CD4-positive, CD25-positive, alpha-beta regulatory T cell (primary cell): ENCODE results near the gene PROKR1. TPM values are rescaled to one million over a fixed set of nuclear protein-coding genes. Genes with fewer than 3 reads are reported as not detected.

Experiments
- ATAC-seq, 2 donors: fragments of 150-1000 bp; cut with Tn5 transposase; one replicate each; pipeline ENCODE4 v1.10.0; 2021; ENCODE audit warnings: low read depth in 2 of 2, moderate number of reproducible peaks in 2 of 2, moderate library complexity in 1 of 2
- DNase-seq, 3 donors: peaks; one replicate each; pipeline versions ENCODE4 v3.0.0 to v3.0.0-alpha.2; 2012 to 2022; ENCODE audit warnings: mixed read lengths in 1 of 3
- H3K27ac ChIP-seq: one replicate; pipeline ENCODE4 v1.7.0; 2013; ENCODE audit warnings: mild to moderate bottlenecking, low read length; ENCODE audit not compliant: insufficient read depth, poor library complexity, severe bottlenecking
- H3K27me3 ChIP-seq: one replicate; pipeline ENCODE4 v1.7.0; 2013; ENCODE audit warnings: low read length; ENCODE audit not compliant: control insufficient read depth, insufficient read depth
- H3K36me3 ChIP-seq: one replicate; pipeline ENCODE4 v1.7.0; 2013; ENCODE audit warnings: mild to moderate bottlenecking, low read length, moderate library complexity; ENCODE audit not compliant: control insufficient read depth, insufficient read depth
- H3K4me1 ChIP-seq: 2 replicates; pipeline ENCODE4 v1.7.0; 2013; ENCODE audit warnings: mild to moderate bottlenecking, low read length; ENCODE audit not compliant: insufficient read depth, control insufficient read depth, poor library complexity, severe bottlenecking
- H3K4me3 ChIP-seq: one replicate; pipeline ENCODE4 v1.7.0; 2013; ENCODE audit warnings: low read depth, mild to moderate bottlenecking, low read length, moderate library complexity
- H3K9me3 ChIP-seq, 2 experiments: 1 replicate in 1 of 2; 2 replicates in 1 of 2; pipeline ENCODE4 v1.7.0; 2013; ENCODE audit warnings: low read length in 2 of 2, mild to moderate bottlenecking in 1 of 2, moderate library complexity in 1 of 2; ENCODE audit not compliant: control insufficient read depth in 2 of 2
- H3K27ac Mint-ChIP-seq, 3 donors: one replicate each; pipeline ENCODE4 v1.8.0; 2020 to 2022; ENCODE audit warnings: mild to moderate bottlenecking in 3 of 3, mixed read lengths in 3 of 3, moderate library complexity in 2 of 3
- H3K27me3 Mint-ChIP-seq: one replicate; pipeline ENCODE4 v1.8.0; 2022; ENCODE audit warnings: mild to moderate bottlenecking, mixed read lengths
- H3K36me3 Mint-ChIP-seq: one replicate; pipeline ENCODE4 v1.8.0; 2020; ENCODE audit warnings: mixed read lengths
- H3K4me1 Mint-ChIP-seq, 4 donors: one replicate each; pipeline ENCODE4 v1.8.0; 2020 to 2022; ENCODE audit warnings: mixed read lengths in 4 of 4, mild to moderate bottlenecking in 1 of 4
- H3K4me3 Mint-ChIP-seq, 4 donors: one replicate each; pipeline ENCODE4 v1.8.0; 2020 to 2022; ENCODE audit warnings: mild to moderate bottlenecking in 4 of 4, mixed read lengths in 4 of 4, moderate library complexity in 3 of 4
- H3K9me3 Mint-ChIP-seq, 7 donors: one replicate each; pipeline ENCODE4 v1.8.0; 2020 to 2022; ENCODE audit warnings: mixed read lengths in 7 of 7, mild to moderate bottlenecking in 3 of 7, moderate library complexity in 2 of 7
- polyA plus RNA-seq, 4 donors: library from polyadenylated mRNA; unstranded; fragments of 300-500 nt; fragmentation: Illumina TruSeq; gene quantifications; one replicate each; pipeline ENCODE4 v1.2.3, GENCODE V29; 2021
- total RNA-seq: library from RNA; stranded (reverse); gene quantifications from one replicate; pipeline ENCODE4 v1.2.3, GENCODE V29; 2022

The PROKR1 gene
- total and polyA plus RNA-seq, 5 donors from 2014 or later = not detected

GRCh38 chr2:68605939-68606338 is 37.4 kb upstream of the PROKR1 start:
- H3K4me1 Mint-ChIP-seq = peaks cover 0 to 5% (median 0%) of the 10 kb centered on the region in 4 donors
- peaks cover 0 to 34% (median 7%) of the 10 kb centered on the region in 7 donors for H3K9me3 Mint-ChIP-seq
- no peaks in the 10 kb centered on the region for H3K4me1 ChIP-seq

GRCh38 chr2:68606759-68607158 is 36.6 kb upstream of the PROKR1 start:
- Histone ChIP-seq H3K36me3 (no peaks in the 10 kb centered on the region), H3K4me3 (no peak overlapping the region), H3K4me1 (no peaks in the 10 kb centered on the region), H3K9me3 (peaks cover 2 to 7% of the 10 kb centered on the region in 2 experiments), H3K27ac (no peak overlapping the region), H3K27me3 (peaks cover 5% of the 10 kb centered on the region)
- Mint-ChIP-seq H3K9me3 (peaks cover 0 to 37% (median 7%) of the 10 kb centered on the region in 7 donors), H3K27me3 (peaks cover 37% of the 10 kb centered on the region), H3K27ac (no peak overlapping the region), H3K4me3 (no peak overlapping the region), H3K36me3 (peaks cover 3% of the 10 kb centered on the region), H3K4me1 (peaks cover 0 to 5% (median 0%) of the 10 kb centered on the region in 4 donors)
- ATAC-seq (no peak), DNase-seq (no peak)

More at GRCh38 chr2:68605939-68606338, 37.4 kb upstream of the PROKR1 start:
- H3K9me3 ChIP-seq = peaks cover 7 to 8% of the 10 kb centered on the region in 2 experiments
- Mint-ChIP-seq H3K36me3 (peaks cover 3% of the 10 kb centered on the region), H3K27me3 (peaks cover 44% of the 10 kb centered on the region), H3K27ac (no peak overlapping the region), H3K4me3 (no peak overlapping the region)
- peaks cover 5% of the 10 kb centered on the region for H3K27me3 ChIP-seq
- no peaks in the 10 kb centered on the region for H3K36me3 ChIP-seq
- no peak overlapping the region for H3K4me3 ChIP-seq
- H3K27ac ChIP-seq = no peak overlapping the region
- no peak for ATAC-seq
- DNase-seq = no peak

GRCh38 chr2:68607837-68608236 is 35.5 kb upstream of the PROKR1 start:
- Histone ChIP-seq H3K27ac (no peak overlapping the region), H3K4me3 (no peak overlapping the region), H3K4me1 (no peaks in the 10 kb centered on the region), H3K36me3 (no peaks in the 10 kb centered on the region), H3K27me3 (peaks cover 3% of the 10 kb centered on the region), H3K9me3 (peaks cover 2 to 7% of the 10 kb centered on the region in 2 experiments)
- Mint-ChIP-seq H3K27ac (no peak overlapping the region), H3K9me3 (peaks cover 0 to 31% (median 7%) of the 10 kb centered on the region in 7 donors), H3K27me3 (peaks cover 32% of the 10 kb centered on the region), H3K4me3 (no peak overlapping the region), H3K4me1 (peaks cover 0 to 5% (median 0%) of the 10 kb centered on the region in 4 donors), H3K36me3 (peaks cover 3% of the 10 kb centered on the region)
- ATAC-seq = no peak
- DNase-seq = no peak

- H3K27ac ChIP-seq = no peak overlapping the region
- Mint-ChIP-seq H3K27me3 (peaks cover 19% of the 10 kb centered on the region), H3K9me3 (peaks cover 0 to 26% (median 7%) of the 10 kb centered on the region in 7 donors), H3K4me3 (no peak overlapping the region), H3K27ac (no peak overlapping the region), H3K36me3 (peaks cover 3% of the 10 kb centered on the region), H3K4me1 (no peaks in the 10 kb centered on the region)
- no peaks in the 10 kb centered on the region for H3K27me3 ChIP-seq
- no peaks in the 10 kb centered on the region for H3K4me1 ChIP-seq
- H3K4me3 ChIP-seq = no peak overlapping the region
- peak in 1 of 3 donors; percentile 6 for DNase-seq
- ATAC-seq = no peak
- peaks cover 0 to 7% of the 10 kb centered on the region in 2 experiments for H3K9me3 ChIP-seq
- H3K36me3 ChIP-seq = no peaks in the 10 kb centered on the region
Measured at GRCh38 chr2:68612765-68613519, 30.4 kb upstream of the PROKR1 start.

GRCh38 chr2:68620772-68621171 is 22.6 kb upstream of the PROKR1 start:
- Mint-ChIP-seq H3K4me1 (no peaks in the 10 kb centered on the region), H3K9me3 (peaks cover 1 to 9% (median 6%) of the 10 kb centered on the region in 7 donors), H3K36me3 (peaks cover 5% of the 10 kb centered on the region), H3K27me3 (peaks cover 4% of the 10 kb centered on the region), H3K4me3 (no peak overlapping the region), H3K27ac (no peak overlapping the region)
- H3K4me1 ChIP-seq = no peaks in the 10 kb centered on the region
- H3K9me3 ChIP-seq = no peaks in the 10 kb centered on the region
- H3K4me3 ChIP-seq = no peak overlapping the region
- no peaks in the 10 kb centered on the region for H3K36me3 ChIP-seq
- H3K27me3 ChIP-seq = no peaks in the 10 kb centered on the region
- DNase-seq (no peak), ATAC-seq (no peak)
- no peak overlapping the region for H3K27ac ChIP-seq

GRCh38 chr2:68623820-68624219 is 19.6 kb upstream of the PROKR1 start:
- no peaks in the 10 kb centered on the region for H3K36me3 ChIP-seq
- Mint-ChIP-seq H3K4me1 (no peaks in the 10 kb centered on the region), H3K27ac (no peak overlapping the region), H3K4me3 (no peak overlapping the region), H3K36me3 (peaks cover 5% of the 10 kb centered on the region), H3K9me3 (peaks cover 3 to 12% (median 6%) of the 10 kb centered on the region in 7 donors), H3K27me3 (peaks cover 21% of the 10 kb centered on the region)
- H3K9me3 ChIP-seq = no peaks in the 10 kb centered on the region
- H3K4me3 ChIP-seq = no peak overlapping the region
- no peak for DNase-seq
- no peak for ATAC-seq
- H3K4me1 ChIP-seq = no peaks in the 10 kb centered on the region
- peaks cover 7% of the 10 kb centered on the region for H3K27me3 ChIP-seq
- H3K27ac ChIP-seq = no peak overlapping the region

GRCh38 chr2:68627615-68628014 is 15.8 kb upstream of the PROKR1 start:
- Mint-ChIP-seq H3K27ac (no peak overlapping the region), H3K9me3 (peaks cover 0 to 12% (median 2%) of the 10 kb centered on the region in 7 donors), H3K4me1 (no peaks in the 10 kb centered on the region), H3K27me3 (peaks cover 28% of the 10 kb centered on the region), H3K36me3 (no peaks in the 10 kb centered on the region), H3K4me3 (no peak overlapping the region)
- H3K9me3 ChIP-seq = no peaks in the 10 kb centered on the region
- H3K27me3 ChIP-seq = peaks cover 15% of the 10 kb centered on the region
- H3K4me1 ChIP-seq = no peaks in the 10 kb centered on the region
- no peaks in the 10 kb centered on the region for H3K36me3 ChIP-seq
- DNase-seq (no peak), ATAC-seq (no peak)
- no peak overlapping the region for H3K27ac ChIP-seq
- H3K4me3 ChIP-seq = no peak overlapping the region

GRCh38 chr2:68632021-68632420 is 11.4 kb upstream of the PROKR1 start:
- Histone ChIP-seq H3K9me3 (no peaks in the 10 kb centered on the region), H3K27ac (no peak overlapping the region), H3K4me1 (no peaks in the 10 kb centered on the region), H3K4me3 (no peak overlapping the region), H3K36me3 (no peaks in the 10 kb centered on the region), H3K27me3 (peaks cover 18% of the 10 kb centered on the region)
- Mint-ChIP-seq H3K9me3 (peaks cover 0 to 6% (median 0%) of the 10 kb centered on the region in 7 donors), H3K27ac (no peak overlapping the region), H3K4me1 (no peaks in the 10 kb centered on the region), H3K36me3 (no peaks in the 10 kb centered on the region), H3K27me3 (peaks cover 39% of the 10 kb centered on the region), H3K4me3 (no peak overlapping the region)
- ATAC-seq = no peak
- no peak for DNase-seq
